Head of caudate nucleus (tissue), 42 donors: ENCODE results near the gene NCDN.
"Not testable (repeated sequence)": the region's sequence is repeated elsewhere in the genome, so short reads cannot be mapped to it uniquely, and the experiment has no call there.

Experiments
- DNase-seq, 42 donors: peaks; one replicate each; pipeline versions ENCODE4 v3.0.0 to v3.0.0-alpha.2; 2020 to 2021; ENCODE audit warnings: mixed read lengths in 7 of 42
- intact Hi-C: fragments of 100-400 bp; cut with DNase I; formaldehyde crosslinking; loops from one replicate; pipeline ENCODE4 v1.15.0; 2022

The NCDN gene

DNA sequence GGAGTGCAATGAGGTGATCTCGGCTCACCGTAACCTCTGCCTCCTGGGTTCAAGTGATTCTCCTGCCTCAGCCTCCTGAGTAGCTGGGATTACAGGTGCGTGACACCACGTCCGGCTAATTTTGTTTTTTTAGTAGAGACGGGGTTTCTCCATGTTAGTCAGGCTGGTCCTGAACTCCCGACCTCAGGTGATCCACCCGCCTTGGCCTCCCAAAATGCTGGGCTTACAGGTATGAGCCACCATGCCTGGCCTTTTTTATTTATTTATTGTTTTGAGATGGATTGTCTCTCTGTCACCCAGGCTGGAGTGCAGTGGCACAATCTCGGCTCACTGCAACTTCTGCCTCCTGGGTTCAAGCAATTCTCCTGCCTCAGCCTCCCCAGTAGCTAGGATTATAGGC lies 24.0 kb downstream of the NCDN start:
- DNase-seq = not testable (repeated sequence)

DNA sequence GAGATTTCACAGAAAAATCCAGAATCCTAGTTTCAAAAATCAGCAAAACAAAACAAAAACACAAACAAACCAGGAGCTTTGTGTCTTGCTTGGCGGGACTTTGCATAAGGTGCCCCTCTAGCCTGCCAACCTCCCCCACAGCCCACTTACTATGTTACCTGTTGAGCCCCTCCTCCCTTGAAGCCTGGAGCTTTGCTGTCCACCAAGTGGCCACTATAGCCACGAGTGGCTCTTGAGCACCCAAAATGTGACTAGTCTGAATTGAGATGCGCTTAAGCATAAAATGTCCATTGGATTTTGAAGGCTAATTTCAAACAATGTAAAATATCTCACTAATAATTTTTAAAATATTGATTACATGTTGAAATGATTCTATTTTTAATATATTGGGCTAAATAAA lies 27.7 kb downstream of the NCDN start:
- no peak for DNase-seq
- intact Hi-C loops = no loop called here

More for the DNA sequence above, 24.0 kb downstream of the NCDN start:
- intact Hi-C loops = not testable (repeated sequence)

DNA sequence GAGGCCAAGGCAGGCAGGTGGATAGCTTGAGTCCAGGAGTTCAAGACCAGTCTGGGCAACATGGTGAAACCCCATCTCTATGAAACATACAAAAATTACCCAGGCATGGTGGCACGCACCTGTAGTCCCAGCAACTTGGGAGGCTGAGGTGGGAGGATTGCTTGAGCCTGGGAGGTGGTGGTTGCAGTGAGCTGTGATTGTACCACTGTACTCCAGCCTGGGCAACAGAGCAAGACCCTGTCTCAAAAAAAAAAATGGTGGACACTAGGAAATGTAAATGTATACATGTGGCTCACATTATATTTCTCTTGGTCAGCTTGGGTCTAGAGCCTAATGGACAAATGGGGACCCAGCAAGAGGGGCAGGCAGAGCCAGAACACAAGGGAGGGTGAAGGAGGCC lies 28.2 kb downstream of the NCDN start:
- DNase-seq, intact Hi-C loops: not testable (repeated sequence)

DNA sequence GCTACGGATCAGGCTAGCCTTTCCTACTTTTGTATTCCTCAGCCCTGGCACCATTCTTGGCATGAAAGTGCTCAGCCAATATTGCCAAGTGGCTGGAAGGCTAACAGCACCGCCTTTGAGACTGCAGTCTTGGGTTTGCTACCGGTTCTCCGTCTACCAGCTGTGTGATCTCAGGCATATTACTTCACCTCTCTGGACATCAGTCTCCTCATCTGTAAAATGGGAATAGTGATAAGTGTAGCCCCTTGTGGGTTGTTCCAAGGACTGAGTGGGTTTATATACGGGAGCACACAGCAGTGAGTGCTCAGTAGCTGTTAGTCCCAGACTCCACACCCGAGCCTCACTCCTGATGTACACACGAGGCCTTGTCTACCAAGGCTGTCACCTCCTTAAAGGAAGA lies 29.2 kb downstream of the NCDN start:
- DNase-seq = no peak
- intact Hi-C loops = no loop called here

DNA sequence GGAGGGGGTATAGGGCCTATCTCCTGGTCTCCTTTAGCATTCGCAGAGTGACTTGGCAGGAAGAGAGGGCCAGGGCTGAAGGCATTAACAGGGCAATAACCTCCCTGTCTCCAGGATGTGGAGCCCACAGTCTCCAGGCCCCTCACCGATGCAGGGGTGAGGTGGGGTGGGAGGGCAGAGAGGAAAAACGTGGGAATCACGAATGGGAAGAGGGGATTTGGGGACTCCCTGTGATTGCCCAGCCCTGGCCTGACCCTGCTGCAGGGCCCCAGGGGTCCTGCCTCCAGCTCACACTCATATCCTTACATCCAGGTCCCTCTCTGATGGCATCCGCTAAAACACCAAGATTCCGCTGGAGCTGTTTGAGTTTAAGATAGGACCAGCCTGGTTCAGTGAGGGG lies 30.1 kb downstream of the NCDN start:
- intact Hi-C loops = no loop called here
- no peak for DNase-seq

DNA sequence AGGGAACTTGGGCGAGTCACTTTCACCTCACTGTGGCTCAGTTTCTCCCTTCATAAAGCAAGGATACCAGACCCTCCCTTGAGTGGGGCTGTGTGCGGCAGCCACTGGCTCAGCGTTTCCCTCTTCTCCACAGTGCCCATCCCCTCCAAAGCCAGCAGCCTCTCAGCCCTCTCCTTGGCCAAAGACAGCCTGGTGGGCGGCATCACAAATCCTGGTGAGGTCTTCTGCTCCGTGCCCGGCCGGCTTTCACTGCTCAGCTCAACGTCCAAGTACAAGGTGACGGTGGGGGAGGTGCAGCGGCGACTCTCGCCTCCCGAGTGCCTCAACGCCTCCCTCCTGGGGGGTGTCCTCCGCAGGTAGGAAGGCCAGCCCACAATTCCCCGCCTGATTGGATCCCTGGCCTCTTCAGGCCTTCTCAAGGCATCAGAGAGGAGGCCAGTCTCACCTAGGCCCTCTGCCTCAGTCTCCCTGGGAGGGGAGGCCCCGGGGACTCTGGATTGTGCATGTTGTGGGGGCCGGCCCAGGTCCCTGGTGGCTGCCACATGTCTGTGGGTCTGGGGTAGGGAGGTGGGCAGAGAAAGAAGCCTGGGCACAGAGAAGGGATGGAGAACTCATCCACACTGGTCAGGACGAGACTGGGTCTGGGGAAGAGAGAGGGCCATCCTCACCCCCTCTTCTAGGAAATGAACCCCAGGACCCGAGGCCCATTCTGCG lies 30.8 kb downstream of the NCDN start:
- intact Hi-C loops = no loop called here
- peak in 1 of 42 donors; percentile 8 for DNase-seq

DNA sequence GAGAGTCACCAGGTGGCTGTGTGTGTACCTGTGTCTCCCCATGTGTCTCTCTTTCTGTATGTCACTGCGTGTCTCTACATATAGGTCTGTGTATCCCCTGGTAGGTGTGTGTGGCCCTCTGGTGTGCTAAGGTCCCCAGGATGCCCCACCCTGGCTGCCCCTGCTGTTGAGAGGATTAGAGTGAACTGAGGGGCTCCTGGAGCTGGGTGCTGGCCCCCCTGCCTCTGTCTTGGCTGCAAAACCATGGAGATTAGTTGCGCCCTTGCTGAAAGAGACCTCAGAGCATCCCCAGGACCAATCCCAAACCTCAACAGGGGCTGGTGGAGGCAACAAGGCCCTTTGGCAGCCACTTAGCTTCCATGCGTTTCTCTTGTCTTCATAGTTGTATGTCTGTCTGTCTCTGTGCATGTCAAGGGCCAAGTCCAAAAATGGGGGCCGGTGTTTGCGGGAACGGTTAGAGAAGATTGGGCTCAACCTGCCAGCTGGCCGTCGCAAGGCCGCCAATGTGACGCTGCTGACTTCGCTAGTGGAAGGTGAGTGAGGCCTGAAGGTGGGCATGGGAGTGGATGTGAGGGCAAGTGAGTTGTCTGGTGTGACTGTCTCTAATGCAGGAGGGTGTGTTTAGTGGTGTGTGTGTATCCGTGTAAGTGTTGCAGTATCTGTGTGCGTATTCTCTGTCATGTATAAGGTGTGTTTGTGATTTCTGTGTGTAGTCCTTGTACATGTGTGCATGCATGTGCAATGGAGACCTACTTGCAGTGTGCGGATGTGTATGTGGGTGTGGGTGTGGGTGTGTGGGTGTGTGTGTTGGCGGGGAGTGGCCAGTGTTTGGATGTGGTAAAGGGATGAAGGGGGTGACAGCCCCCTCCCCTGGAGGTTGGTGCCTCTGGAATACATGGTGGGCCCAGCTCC lies 32.2 kb downstream of the NCDN start:
- intact Hi-C loops = no loop called here
- peak in 2 of 42 donors; percentile 11 to 22 for DNase-seq

DNA sequence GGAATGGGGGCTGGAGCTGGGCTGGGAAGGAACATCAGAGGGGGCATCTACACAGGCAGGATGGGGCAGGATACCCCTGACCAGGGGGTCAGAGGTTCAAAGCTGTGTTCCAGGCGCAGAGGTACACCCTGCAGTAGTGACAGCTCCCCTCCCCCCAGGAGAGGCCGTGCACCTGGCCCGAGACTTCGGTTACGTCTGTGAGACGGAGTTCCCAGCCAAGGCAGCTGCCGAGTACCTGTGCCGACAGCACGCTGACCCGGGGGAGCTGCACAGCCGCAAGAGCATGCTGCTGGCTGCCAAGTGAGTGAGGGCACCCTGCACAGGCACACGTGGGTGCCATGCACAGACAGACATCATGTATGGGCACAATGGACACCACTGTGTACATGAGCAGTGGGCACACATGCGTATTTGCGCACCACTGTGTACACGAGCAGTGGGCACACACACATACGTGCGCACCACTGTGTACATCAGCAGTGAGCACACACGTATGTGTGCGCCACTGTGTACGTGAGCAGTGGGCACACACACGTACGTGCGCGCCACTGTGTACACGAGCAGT lies 33.0 kb downstream of the NCDN start:
- DNase-seq = peak in 1 of 42 donors; percentile 32
- intact Hi-C loops = no loop called here

DNA sequence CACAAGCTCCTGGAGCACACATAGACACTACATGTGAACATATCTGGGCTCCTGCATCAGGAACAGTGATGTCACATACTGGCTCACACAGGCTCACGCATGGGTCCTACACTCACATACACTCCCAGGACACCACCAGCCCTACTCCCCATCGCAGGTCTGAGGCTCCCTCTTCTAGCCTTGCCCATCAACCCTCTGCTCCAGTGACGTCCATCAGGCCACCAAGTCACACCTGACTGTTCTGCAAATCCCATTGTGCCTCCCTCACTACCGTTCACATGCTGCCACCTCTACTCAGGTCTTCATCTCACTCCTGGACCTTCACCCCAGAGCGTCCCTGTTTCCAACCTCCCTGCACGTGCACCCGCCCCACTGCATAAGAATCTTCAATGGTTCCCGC lies 33.6 kb downstream of the NCDN start:
- intact Hi-C loops = no loop called here
- DNase-seq = peak in 2 of 42 donors; percentile 15 to 25

DNA sequence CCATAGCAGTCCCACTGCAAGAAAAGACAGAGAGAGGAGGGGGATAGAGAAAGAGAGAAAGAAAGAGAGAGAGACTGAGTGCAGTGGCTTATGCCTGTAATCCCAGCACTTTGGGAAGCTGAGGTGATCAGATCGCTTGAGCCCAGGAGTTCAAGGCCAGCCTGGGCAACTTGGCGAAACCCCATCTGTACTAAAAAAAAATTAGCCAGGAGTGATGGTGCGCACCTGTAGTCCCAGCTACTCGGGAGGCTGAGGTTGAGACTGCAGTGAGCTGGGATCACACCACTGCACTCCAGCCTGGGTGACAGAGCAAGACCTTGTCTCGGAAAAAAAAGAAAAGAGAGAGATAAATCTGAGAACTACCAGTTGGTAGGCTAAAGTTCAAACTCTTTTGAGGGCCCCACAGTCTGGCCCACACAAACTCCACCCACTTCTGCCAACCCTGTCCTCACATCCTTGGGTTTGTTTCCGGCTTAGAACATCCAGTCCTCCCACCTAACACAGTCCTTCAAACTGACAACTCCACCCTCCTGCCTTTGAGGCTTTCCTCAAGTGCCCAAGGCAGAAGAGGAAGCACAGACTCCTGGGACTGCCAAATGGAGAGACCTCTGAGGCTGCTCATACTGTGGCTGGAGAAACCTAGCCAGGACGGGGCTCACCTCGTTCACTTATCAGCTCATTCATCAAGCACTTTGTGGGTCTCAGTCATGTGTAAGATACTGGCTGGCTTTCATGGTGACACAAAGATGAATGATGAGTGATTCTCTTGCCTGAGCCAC lies 35.6 kb downstream of the NCDN start:
- intact Hi-C loops = no loop called here
- DNase-seq = peak in 3 of 42 donors; percentile 8 to 19 (median 18)

DNA sequence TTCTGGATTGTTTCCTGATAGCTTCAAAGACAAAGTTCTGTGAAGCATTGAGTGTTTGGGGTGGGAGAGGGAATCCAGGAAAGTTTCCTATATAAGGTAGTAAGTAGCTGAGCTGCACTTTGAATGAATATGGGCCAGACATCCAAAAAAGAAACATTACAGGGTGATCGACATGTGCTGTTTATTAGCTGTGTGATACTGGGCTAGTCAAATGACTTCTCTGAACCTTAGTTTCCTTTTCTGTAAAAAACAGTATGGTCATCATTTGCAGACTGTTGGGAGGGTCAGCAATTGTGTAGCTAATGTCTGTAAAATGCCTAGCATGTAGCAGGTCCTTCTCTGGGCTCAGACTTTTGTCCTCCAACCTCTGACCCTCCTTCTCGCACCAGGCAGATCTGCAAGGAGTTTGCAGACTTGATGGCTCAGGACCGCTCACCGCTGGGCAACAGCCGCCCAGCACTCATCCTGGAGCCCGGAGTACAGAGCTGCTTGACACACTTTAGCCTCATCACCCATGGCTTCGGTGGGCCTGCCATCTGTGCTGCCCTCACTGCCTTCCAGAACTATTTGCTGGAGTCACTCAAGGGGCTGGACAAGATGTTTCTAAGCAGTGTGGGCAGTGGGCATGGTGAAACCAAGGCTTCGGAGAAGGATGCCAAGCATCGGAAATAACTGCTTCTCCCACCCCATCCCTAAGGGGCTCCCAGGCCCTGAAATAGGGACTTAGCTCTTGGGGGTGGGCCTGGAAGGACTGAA lies 36.6 kb downstream of the NCDN start:
- peak in 2 of 42 donors; percentile 29 to 31 for DNase-seq
- intact Hi-C loops = no loop called here

DNA sequence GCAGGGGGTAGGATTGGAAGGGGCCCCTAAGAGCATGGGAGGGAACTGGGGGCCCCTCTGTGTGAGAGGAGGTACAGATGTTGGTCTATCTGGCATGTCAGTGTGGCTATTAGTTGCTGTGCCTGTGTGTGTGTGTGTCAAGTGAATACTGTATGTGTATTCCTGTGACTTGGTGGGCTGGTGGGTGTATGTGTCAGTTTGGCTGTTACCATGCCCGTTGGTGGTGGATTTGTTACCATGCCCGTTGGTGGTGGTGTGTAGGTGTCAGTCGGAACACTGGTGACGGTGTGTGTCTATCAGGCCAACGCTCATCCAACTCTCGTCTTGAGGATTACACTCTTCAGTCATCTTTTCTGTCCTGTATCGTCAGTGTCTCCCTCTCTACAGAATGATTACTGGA lies 38.1 kb downstream of the NCDN start:
- intact Hi-C loops = no loop called here
- DNase-seq = peak in 2 of 42 donors; percentile 27 to 39

DNA sequence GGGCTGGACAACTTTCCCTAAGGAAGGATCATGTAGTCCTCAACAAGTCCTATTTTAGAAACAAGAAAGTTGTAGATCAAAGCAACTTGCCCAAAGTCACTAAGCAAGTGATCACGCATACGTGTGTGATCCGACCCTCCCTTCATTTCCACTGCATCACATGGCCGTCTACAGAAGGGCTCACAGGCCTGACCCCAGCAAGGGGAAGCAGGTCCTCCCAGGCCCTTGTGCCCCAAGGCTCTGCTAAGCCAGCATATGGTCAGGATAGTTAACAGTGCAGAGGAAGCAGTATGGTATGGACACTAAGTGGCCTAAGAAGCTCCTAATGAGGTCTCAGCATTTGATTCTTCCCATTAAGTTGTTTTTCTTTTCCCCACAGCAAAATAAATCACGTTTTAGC lies 40.3 kb downstream of the NCDN start:
- DNase-seq = peak in 2 of 42 donors; percentile 22 to 30
- intact Hi-C loops = no loop called here

DNA sequence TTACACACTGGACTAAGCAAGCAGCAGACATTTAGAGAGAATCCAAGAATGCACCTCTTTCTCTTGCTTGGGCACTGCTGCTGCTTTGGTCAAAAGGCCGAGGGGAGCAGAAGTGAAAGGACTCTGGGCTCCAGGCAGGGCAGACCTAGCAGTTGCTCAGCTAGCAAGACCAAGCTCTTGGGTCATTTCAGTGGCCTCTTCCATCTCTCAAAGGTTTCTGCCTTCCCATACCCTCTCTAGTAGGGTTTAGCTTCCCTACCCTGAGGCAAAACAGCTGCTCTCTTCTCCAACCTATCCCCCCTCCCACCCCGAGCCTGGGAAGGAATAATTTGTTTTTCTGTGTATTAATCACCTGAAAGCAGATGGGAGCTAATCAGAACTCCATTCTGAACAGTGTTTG lies 41.3 kb downstream of the NCDN start:
- peak in 1 of 42 donors; percentile 22 for DNase-seq
- intact Hi-C loops = no loop called here

DNA sequence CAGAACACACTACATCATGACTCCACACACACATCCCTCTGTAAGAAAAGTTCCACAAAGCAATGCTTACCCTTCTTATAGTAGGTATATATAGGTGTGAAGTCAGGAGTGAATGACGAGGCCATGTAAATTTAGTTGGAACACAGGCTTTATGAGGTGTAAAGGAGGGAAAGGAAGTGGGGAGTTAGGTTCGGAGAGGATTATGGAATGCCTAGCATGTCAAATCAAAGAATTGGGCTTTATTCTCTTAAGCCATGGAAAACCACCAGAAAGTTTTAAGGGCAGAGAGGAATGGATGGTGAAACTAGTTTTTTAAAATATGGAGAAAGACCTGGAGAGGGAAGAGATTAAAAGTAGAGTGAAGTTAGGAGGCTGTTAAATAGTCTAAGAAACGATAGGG lies 41.8 kb downstream of the NCDN start:
- intact Hi-C loops = no loop called here
- no peak for DNase-seq

DNA sequence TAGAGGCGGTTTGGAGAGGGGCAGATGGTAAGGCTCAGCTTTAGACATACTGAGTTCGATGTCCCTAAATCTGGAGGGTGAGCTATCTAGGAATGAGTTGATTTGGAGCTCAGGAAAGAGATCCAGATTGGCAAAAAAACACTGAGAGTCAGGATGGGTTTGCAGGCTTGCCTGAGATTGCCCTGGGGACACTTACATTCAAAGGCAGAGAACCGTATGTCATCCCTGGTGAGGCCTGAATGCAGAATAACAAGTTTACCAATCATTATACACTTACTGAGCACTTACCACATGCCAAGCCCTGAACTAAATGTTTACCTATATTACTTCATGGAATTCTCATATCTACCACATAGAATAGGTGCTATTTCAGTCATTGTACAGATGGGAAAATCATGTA lies 43.0 kb downstream of the NCDN start:
- intact Hi-C loops = no loop called here
- DNase-seq = no peak

DNA sequence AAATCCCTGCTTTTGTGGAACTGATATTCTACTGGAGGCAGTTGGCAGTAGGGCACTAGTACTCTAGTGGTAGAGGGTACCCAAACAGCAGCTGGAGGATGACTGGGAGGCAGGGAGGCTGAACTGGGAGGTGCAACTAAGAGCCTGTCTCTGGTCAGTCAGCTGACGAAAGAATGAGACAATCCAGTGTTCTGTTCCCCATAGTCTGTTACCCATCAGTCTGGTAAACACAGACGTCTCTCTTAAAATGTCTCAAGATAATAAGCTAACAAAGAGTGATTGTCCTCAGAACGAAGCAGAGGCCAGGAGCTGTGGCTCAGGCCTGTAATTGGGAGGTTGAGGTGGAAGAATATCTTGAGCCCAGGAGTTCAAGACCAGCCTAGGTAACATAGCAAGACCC lies 45.9 kb downstream of the NCDN start:
- intact Hi-C loops = no loop called here
- DNase-seq = peak in 20 of 42 donors; percentile 9 to 64 (median 32)

DNA sequence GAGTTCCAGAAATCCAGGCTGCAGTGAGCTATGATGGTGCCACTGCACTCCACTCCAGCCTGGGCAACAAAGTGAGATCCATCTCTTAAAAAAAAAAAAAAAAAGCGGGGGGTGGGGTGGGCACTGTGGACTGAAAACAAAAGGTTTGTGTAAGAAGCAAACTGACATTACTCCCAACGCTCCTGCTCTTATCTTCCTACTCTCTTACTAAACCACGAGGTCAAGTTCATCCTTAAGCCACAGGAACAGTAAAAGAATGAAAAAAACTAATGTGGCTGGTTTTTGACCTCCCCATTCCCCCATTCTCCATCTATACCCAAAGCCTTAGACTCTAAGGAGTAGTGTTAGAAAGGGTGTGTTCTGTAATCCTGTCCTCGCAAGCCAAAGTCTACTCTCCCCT lies 46.3 kb downstream of the NCDN start:
- DNase-seq = no peak
- intact Hi-C loops = no loop called here
